Nephron (organoid): Measurements from ENCODE around the gene SPPL2C.

Experiments used
- H3K27ac Mint-ChIP-seq, 3 experiments: 2 replicates each; pipeline ENCODE4 v1.8.0; 2020; ENCODE audit warnings: mixed read lengths in 3 of 3, mild to moderate bottlenecking in 2 of 3, moderate library complexity in 1 of 3
- H3K27me3 Mint-ChIP-seq: 2 replicates; pipeline ENCODE4 v1.8.0; 2021; ENCODE audit warnings: low read depth, mild to moderate bottlenecking, moderate library complexity, mixed read lengths
- H3K36me3 Mint-ChIP-seq: 2 replicates; pipeline ENCODE4 v1.8.0; 2020; ENCODE audit warnings: low read depth, mixed read lengths
- H3K4me1 Mint-ChIP-seq: 2 replicates; pipeline ENCODE4 v1.8.0; 2020; ENCODE audit warnings: mixed read lengths
- H3K4me3 Mint-ChIP-seq, 3 experiments: 2 replicates each; pipeline ENCODE4 v1.8.0; 2020; ENCODE audit warnings: mild to moderate bottlenecking in 3 of 3, mixed read lengths in 3 of 3, moderate library complexity in 2 of 3
- H3K9me3 Mint-ChIP-seq: 2 replicates; pipeline ENCODE4 v1.8.0; 2020; ENCODE audit warnings: mixed read lengths
- CTCF ChIP-seq, 3 experiments: fragments of 200-600 bp; sonication (generic); IDR thresholded peaks; one replicate each; pipeline ENCODE4 v1.5.0; 2021; ENCODE audit warnings: antibody characterized with exemption in 3 of 3; ENCODE audit not compliant: unreplicated experiment in 3 of 3

SPPL2C gene

GRCh38 chr17:45845376-45846185, 900 bp downstream of the SPPL2C start:
- Mint-ChIP-seq H3K27ac (no peak overlapping the region), H3K36me3 (no peaks in the 10 kb centered on the region), H3K27me3 (peaks cover 14% of the 10 kb centered on the region), H3K4me1 (no peaks in the 10 kb centered on the region), H3K9me3 (no peaks in the 10 kb centered on the region), H3K4me3 (no peak overlapping the region)
- no peak for TF ChIP-seq CTCF (IDR thresholded peaks at IDR 0.05; ENCODE audit: unreplicated experiment in 3 of 3)

- H3K4me3 Mint-ChIP-seq = no peak overlapping the region
- no peaks in the 10 kb centered on the region for H3K4me1 Mint-ChIP-seq
- H3K27me3 Mint-ChIP-seq = peaks cover 20% of the 10 kb centered on the region
- TF ChIP-seq CTCF (IDR thresholded peaks at IDR 0.05; ENCODE audit: unreplicated experiment in 3 of 3) = no peak
- no peak overlapping the region for H3K27ac Mint-ChIP-seq
- H3K9me3 Mint-ChIP-seq = no peaks in the 10 kb centered on the region
- no peaks in the 10 kb centered on the region for H3K36me3 Mint-ChIP-seq
Measured at GRCh38 chr17:45846223-45846622, 1.5 kb downstream of the SPPL2C start.

GRCh38 chr17:45846646-45847045, 2.0 kb downstream of the SPPL2C start:
- Mint-ChIP-seq H3K27ac (no peak overlapping the region), H3K4me1 (no peaks in the 10 kb centered on the region), H3K9me3 (no peaks in the 10 kb centered on the region), H3K36me3 (no peaks in the 10 kb centered on the region), H3K4me3 (no peak overlapping the region), H3K27me3 (peaks cover 20% of the 10 kb centered on the region)
- no peak for TF ChIP-seq CTCF (IDR thresholded peaks at IDR 0.05; ENCODE audit: unreplicated experiment in 3 of 3)

- H3K4me3 Mint-ChIP-seq = no peak overlapping the region
- no peaks in the 10 kb centered on the region for H3K36me3 Mint-ChIP-seq
- peaks cover 25% of the 10 kb centered on the region for H3K27me3 Mint-ChIP-seq
- H3K27ac Mint-ChIP-seq = no peak overlapping the region
- H3K4me1 Mint-ChIP-seq = no peaks in the 10 kb centered on the region
- TF ChIP-seq CTCF (IDR thresholded peaks at IDR 0.05; ENCODE audit: unreplicated experiment in 3 of 3) = no peak
- no peaks in the 10 kb centered on the region for H3K9me3 Mint-ChIP-seq
Measured at GRCh38 chr17:45847101-45847500, 2.4 kb downstream of the SPPL2C start.

GRCh38 chr17:45847747-45848146, 3.1 kb downstream of the SPPL2C start:
- Mint-ChIP-seq H3K4me3 (no peak overlapping the region), H3K4me1 (no peaks in the 10 kb centered on the region), H3K36me3 (no peaks in the 10 kb centered on the region), H3K27me3 (peaks cover 31% of the 10 kb centered on the region), H3K9me3 (no peaks in the 10 kb centered on the region), H3K27ac (no peak overlapping the region)
- TF ChIP-seq CTCF (IDR thresholded peaks at IDR 0.05; ENCODE audit: unreplicated experiment in 3 of 3) = no peak

- no peaks in the 10 kb centered on the region for H3K9me3 Mint-ChIP-seq
- no peaks in the 10 kb centered on the region for H3K4me1 Mint-ChIP-seq
- H3K36me3 Mint-ChIP-seq = no peaks in the 10 kb centered on the region
- H3K27me3 Mint-ChIP-seq = peaks cover 34% of the 10 kb centered on the region
- no peak overlapping the region for H3K4me3 Mint-ChIP-seq
- H3K27ac Mint-ChIP-seq = no peak overlapping the region
- TF ChIP-seq CTCF (IDR thresholded peaks at IDR 0.05; ENCODE audit: unreplicated experiment in 3 of 3) = no peak
Measured at GRCh38 chr17:45848405-45848804, 3.7 kb downstream of the SPPL2C start.
